Bronchial epithelial cell (primary cell): ENCODE data around the gene LDLRAD4. TPM values are rescaled to one million over a fixed set of nuclear protein-coding genes. Genes with fewer than 3 reads are reported as not detected.

ENCODE experiments used
- DNase-seq: peaks from one replicate; pipeline ENCODE4 v3.0.0-alpha.2; 2010; ENCODE audit warnings: low read depth
- FAIRE-seq: peaks from 2 replicates; lab custom pipeline; 2011; peaks lifted over from hg19 to GRCh38; lab: Jason Lieb, UNC
- H3K27me3 ChIP-seq: 2 replicates; pipeline ENCODE4 v1.5.1; 2011; ENCODE audit warnings: low read length; ENCODE audit not compliant: control insufficient read depth, insufficient read depth
- H3K36me3 ChIP-seq: 2 replicates; pipeline ENCODE4 v1.5.1; 2011; ENCODE audit warnings: low read length; ENCODE audit not compliant: control insufficient read depth, insufficient read depth
- H3K4me3 ChIP-seq: 2 replicates; pipeline ENCODE4 v1.5.1; 2011; ENCODE audit warnings: mild to moderate bottlenecking, low read depth, low read length, control low read depth
- total RNA-seq: library from RNA; depleted of rRNA; stranded (reverse); fragments of >200 nt; gene quantifications from 2 replicates; pipeline ENCODE4 v1.2.1, GENCODE V29; 2014
- TF ChIP-seq, protein P1 (sequence below): IDR thresholded peaks from 2 replicates; pipeline ENCODE4 v1.5.1; 2011; ENCODE audit warnings: mild to moderate bottlenecking, moderate library complexity, low read length, control low read depth, inconsistent platforms; ENCODE audit not compliant: insufficient read depth, severe bottlenecking

Gene LDLRAD4
- total RNA-seq, 1 donor from 2014 or later = not detected

DNA sequence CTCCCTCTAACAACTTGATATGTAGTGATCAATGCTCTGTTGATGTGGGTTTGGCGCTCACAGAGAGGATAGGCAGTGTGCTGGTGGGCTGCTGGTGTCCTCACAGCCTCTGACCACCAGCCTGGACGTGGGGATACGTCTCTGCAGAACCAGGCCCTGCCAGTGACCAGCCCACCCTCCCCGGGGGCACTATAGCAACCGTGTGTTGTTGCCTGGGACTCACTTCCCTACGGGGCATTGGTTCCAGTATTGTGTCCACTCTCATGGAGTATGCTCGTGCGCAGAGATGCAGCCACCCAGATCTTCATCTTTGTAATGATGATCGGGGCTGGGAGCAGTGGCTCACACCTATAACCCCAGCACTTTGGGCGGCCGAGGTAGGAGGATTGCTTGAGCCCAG, 180.1 kb downstream of the LDLRAD4 start:
- DNase-seq (no peak), FAIRE-seq (no peak)
- TF ChIP-seq, protein P1, sequence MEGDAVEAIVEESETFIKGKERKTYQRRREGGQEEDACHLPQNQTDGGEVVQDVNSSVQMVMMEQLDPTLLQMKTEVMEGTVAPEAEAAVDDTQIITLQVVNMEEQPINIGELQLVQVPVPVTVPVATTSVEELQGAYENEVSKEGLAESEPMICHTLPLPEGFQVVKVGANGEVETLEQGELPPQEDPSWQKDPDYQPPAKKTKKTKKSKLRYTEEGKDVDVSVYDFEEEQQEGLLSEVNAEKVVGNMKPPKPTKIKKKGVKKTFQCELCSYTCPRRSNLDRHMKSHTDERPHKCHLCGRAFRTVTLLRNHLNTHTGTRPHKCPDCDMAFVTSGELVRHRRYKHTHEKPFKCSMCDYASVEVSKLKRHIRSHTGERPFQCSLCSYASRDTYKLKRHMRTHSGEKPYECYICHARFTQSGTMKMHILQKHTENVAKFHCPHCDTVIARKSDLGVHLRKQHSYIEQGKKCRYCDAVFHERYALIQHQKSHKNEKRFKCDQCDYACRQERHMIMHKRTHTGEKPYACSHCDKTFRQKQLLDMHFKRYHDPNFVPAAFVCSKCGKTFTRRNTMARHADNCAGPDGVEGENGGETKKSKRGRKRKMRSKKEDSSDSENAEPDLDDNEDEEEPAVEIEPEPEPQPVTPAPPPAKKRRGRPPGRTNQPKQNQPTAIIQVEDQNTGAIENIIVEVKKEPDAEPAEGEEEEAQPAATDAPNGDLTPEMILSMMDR = no peak
- Histone ChIP-seq H3K4me3 (no peak overlapping the region), H3K27me3 (no peaks in the 10 kb centered on the region), H3K36me3 (no peaks in the 10 kb centered on the region)

DNA sequence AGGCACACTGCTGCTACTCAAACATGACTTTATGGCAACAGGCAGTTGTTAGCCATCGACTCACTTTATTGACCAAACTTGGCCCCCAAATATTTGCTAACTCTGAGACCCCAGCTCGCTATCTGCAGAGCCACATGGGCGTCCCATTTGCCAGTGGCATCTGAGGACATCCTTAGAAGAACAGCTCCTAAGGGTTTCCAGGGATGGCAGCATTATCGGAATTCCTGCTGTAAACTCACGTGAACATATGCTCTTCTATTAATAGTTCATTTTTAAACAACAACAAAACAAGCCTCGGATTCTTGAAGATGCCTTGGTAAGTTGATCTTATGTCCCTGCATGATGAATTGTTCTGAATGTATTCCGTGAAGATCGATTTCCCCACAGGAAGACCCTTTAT, 181.0 kb downstream of the LDLRAD4 start:
- DNase-seq (no peak), FAIRE-seq (no peak)
- TF ChIP-seq, protein P1 = no peak
- H3K27me3 ChIP-seq = no peaks in the 10 kb centered on the region
- no peak overlapping the region for H3K4me3 ChIP-seq
- no peaks in the 10 kb centered on the region for H3K36me3 ChIP-seq

DNA sequence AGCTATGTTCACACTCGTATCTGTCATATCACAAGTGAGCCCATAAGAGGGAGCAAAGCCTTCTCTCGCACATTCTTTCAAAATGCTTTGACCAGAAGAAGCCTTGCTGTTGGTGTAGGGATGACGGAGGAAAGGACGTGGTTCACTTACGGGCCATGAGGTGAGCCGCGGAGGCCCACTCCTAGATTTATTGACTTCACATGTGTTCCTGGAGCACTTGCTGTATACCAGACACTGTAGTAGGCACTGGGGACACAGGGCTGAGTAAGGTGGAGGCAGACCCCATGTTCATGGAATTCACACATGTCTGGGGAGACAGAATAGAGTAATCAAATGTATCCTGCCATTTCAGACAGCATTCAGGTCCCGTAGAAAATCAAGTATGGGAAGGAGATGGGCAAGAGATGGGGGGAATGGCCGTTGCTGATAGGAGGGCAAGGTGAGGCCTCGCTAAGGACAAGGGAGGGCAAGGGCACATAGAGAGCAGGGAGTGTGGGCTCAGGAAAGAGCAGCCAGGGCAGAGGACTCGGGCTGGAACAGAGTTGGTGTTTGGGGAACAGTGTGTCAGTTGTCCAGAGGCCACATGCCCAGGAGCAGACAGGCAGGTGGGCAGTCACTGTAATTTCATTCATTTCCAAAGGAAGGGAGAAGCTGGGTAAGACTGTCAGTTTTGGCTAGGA, 182.2 kb downstream of the LDLRAD4 start:
- Histone ChIP-seq H3K4me3 (no peak overlapping the region), H3K36me3 (no peaks in the 10 kb centered on the region), H3K27me3 (no peaks in the 10 kb centered on the region)
- DNase-seq (no peak), FAIRE-seq (no peak)
- TF ChIP-seq, protein P1 = no peak

DNA sequence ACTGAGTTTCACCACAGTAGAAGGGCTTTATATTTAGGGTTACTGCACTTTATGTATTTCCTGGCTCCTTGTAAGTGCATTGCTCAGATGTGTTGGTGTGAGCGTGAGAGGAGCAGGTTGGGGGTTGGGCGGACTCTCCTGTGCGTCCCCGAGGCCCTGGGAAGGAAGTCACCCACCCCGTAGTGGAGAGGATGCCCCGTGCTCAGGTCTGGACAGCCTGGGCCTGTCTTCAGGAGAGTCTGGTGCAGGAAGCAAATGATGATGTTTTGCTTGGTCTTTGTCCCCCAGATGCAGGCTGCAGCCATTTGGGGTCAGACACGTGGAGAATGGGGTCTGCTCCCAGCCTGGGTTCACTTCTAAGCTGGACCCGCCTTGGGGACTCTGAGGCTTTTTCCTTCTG, 182.8 kb downstream of the LDLRAD4 start:
- no peaks in the 10 kb centered on the region for H3K36me3 ChIP-seq
- TF ChIP-seq, protein P1 = no peak
- FAIRE-seq (no peak), DNase-seq (no peak)
- H3K27me3 ChIP-seq = no peaks in the 10 kb centered on the region
- no peak overlapping the region for H3K4me3 ChIP-seq

DNA sequence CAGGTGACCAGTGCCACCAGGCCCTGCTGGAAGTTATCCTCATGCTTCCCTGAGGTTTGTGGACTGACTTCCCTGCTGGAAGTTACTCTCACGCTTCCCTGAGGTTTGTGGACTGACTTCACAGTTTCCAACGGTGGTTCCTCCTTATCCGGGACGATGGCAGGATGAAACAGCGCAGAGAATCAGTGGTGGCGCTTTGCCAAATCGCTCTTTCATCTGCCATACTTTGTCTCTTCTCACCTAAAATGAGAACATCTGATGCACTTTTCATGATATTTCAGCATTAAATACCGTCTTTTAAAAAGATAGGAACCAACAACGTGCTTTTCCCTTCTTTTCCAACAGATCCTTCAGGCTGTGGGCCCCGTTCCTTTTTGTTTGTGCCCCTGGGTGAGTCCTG, 183.3 kb downstream of the LDLRAD4 start:
- TF ChIP-seq, protein P1 = no peak
- DNase-seq (no peak), FAIRE-seq (no peak)
- H3K4me3 ChIP-seq = no peak overlapping the region
- no peaks in the 10 kb centered on the region for H3K36me3 ChIP-seq
- H3K27me3 ChIP-seq = no peaks in the 10 kb centered on the region
